Activated naive CD4-positive, alpha-beta T cell treated with anti-CD3 and anti-CD28 coated beads, Interleukin-2, amount 10 ng/mL, durations not matched to agents 5 hours and 36 hours (primary cell): Measurements from ENCODE around the gene TOB1. TPM values are rescaled to one million over a fixed set of nuclear protein-coding genes. Genes with fewer than 3 reads are reported as not detected.

Experiments
- total RNA-seq, 2 experiments: library from RNA; stranded (reverse); gene quantifications; one replicate each; pipeline ENCODE4 v1.2.3, GENCODE V29; 2021

TOB1 gene
- 100 to 1,000 TPM; 101 to 102 TPM for total RNA-seq

GRCh38 chr17:50866261-50866949, at the start of gene TOB1:
TSS of gene TOB1 (minus strand) at chr17:50866354. CDS start at chr17:50864017, 2,337 bp downstream.

GRCh38 chr17:50835301-50836234, 30.6 kb downstream of the TOB1 start, which contains the start of gene WFIKKN2:
TSS of gene WFIKKN2 (plus strand) at chr17:50835586. CDS start at chr17:50835938, 352 bp downstream.

Other genes starting within 250 kb of the TOB1 start
- not detected for gene ABCC3, start 231.5 kb downstream of the TOB1 start, total RNA-seq
- 10 to 100 TPM; 27.8 to 29.1 TPM for gene ANKRD40, start 158.4 kb downstream of the TOB1 start, total RNA-seq
- 100 to 1,000 TPM; 149 to 157 TPM for gene LUC7L3, start 146.8 kb downstream of the TOB1 start, total RNA-seq
- gene ANKRD40CL, start 98.8 kb downstream of the TOB1 start, total RNA-seq = not detected
- gene WFIKKN2, start 30.8 kb downstream of the TOB1 start, total RNA-seq = not detected